ENCODE data around the gene FAIM2. TPM values are rescaled to one million over a fixed set of nuclear protein-coding genes. Genes with fewer than 3 reads are reported as not detected.

FAIM2 gene
- total and polyA plus RNA-seq, 2 experiments from 2014 or later: 0.61 to 2.0 TPM

DNA sequence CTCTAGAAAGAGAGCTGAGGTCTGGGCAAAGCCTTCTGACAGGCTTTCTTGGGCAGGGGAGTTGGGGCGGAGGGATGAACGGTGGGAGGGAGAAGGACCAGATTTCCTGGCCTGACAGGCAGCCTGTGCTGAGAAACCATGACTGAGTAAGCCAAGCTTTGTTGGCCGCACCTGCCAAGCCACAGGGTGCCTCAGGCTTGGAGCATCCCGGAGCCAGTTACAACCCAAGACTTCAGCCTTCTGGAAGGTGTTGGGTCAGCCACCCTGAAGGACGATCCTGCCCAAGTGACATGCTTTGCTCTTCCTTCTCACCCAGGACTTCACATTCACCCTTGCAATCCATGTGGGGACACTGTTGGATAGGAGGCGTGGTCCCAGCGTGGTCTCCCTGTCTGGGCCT is 25.9 kb upstream of the FAIM2 start:
- Histone ChIP-seq H3K79me2 (replicated peaks; ENCODE audit: insufficient read depth) (no peaks in the 10 kb centered on the region), H3K27me3 (ENCODE audit: insufficient read depth) (no peaks in the 10 kb centered on the region), H3K4me3 (no peak overlapping the region), H3K4me1 (ENCODE audit: insufficient read depth) (0 out of 2 replicates have a peak, but pooled peaks cover 3% of the 10 kb centered on the region), H4K20me1 (replicated peaks; ENCODE audit: insufficient read depth) (no peaks in the 10 kb centered on the region), H3K36me3 (ENCODE audit: insufficient read depth) (no peaks in the 10 kb centered on the region), H3F3A (replicated peaks; ENCODE audit: low read depth) (no peaks in the 10 kb centered on the region), H3K9me2 (ENCODE audit: insufficient read depth) (0 out of 2 replicates have a peak, but pooled peaks cover under 1% of the 10 kb centered on the region), H3K4me2 (no peak overlapping the region), H3K27ac (ENCODE audit: low read depth) (no peak overlapping the region), H2AFZ (no peak overlapping the region)
- H3K4me1 Mint-ChIP-seq: peaks cover 4% of the 10 kb centered on the region; the same call in 2 of the 3 replicates
- H3K27me3 Mint-ChIP-seq (ENCODE audit: insufficient read depth, low read depth, poor library complexity): peaks cover 2% of the 10 kb centered on the region
- TF ChIP-seq NANOG (IDR thresholded peaks at IDR 0.05; ENCODE audit: borderline replicate concordance): no peak
- no peak overlapping the region for H3K4me3 Mint-ChIP-seq
- no peak overlapping the region for H3K27ac Mint-ChIP-seq
- DNase-seq (ENCODE audit: low spot score) (no peak), ATAC-seq (no peak)
- no peaks in the 10 kb centered on the region for H3K36me3 Mint-ChIP-seq (ENCODE audit: low read depth)
- no peaks in the 10 kb centered on the region for H3K9me3 Mint-ChIP-seq

DNA sequence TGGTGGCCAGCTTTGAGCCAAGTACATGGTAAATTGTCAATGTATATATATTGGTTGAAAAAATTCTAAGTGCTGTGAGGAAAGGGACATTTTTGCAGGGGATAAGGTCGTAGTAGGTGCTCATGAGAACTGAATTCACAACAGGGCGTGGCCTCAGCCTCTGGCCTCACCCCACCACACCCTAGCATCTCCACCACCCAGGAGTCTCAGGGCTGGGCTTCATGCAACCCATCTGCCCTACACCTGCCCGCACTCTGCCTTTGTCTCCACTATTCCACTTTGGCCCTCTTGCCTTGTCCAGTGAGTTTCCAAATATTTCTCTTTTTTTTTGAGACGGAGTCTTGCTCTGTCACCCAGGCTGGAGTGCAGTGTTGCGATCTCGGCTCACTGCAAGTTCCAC is 24.8 kb upstream of the FAIM2 start:
- Mint-ChIP-seq H3K4me3 (no peak overlapping the region), H3K27ac (no peak overlapping the region), H3K9me3 (no peaks in the 10 kb centered on the region), H3K4me1 (no peaks in the 10 kb centered on the region; the same call in 2 of the 3 replicates), H3K36me3 (ENCODE audit: low read depth) (no peaks in the 10 kb centered on the region), H3K27me3 (ENCODE audit: insufficient read depth, low read depth, poor library complexity) (peaks cover 2% of the 10 kb centered on the region)
- ATAC-seq: no peak
- Histone ChIP-seq H4K20me1 (replicated peaks; ENCODE audit: insufficient read depth) (no peaks in the 10 kb centered on the region), H3K79me2 (replicated peaks; ENCODE audit: insufficient read depth) (no peaks in the 10 kb centered on the region), H3K4me1 (ENCODE audit: insufficient read depth) (no peaks in the 10 kb centered on the region), H3K9me2 (ENCODE audit: insufficient read depth) (no peaks in the 10 kb centered on the region), H3F3A (replicated peaks; ENCODE audit: low read depth) (no peaks in the 10 kb centered on the region), H3K36me3 (ENCODE audit: insufficient read depth) (no peaks in the 10 kb centered on the region), H3K27me3 (ENCODE audit: insufficient read depth) (no peaks in the 10 kb centered on the region), H3K4me3 (no peak overlapping the region), H2AFZ (no peak overlapping the region), H3K27ac (ENCODE audit: low read depth) (no peak overlapping the region), H3K4me2 (no peak overlapping the region)
- no peak for DNase-seq (ENCODE audit: low spot score)
- no peak for TF ChIP-seq EZH2phosphoT487 (IDR thresholded peaks at IDR 0.05; ENCODE audit: unreplicated experiment)
- TF ChIP-seq, protein P1, sequence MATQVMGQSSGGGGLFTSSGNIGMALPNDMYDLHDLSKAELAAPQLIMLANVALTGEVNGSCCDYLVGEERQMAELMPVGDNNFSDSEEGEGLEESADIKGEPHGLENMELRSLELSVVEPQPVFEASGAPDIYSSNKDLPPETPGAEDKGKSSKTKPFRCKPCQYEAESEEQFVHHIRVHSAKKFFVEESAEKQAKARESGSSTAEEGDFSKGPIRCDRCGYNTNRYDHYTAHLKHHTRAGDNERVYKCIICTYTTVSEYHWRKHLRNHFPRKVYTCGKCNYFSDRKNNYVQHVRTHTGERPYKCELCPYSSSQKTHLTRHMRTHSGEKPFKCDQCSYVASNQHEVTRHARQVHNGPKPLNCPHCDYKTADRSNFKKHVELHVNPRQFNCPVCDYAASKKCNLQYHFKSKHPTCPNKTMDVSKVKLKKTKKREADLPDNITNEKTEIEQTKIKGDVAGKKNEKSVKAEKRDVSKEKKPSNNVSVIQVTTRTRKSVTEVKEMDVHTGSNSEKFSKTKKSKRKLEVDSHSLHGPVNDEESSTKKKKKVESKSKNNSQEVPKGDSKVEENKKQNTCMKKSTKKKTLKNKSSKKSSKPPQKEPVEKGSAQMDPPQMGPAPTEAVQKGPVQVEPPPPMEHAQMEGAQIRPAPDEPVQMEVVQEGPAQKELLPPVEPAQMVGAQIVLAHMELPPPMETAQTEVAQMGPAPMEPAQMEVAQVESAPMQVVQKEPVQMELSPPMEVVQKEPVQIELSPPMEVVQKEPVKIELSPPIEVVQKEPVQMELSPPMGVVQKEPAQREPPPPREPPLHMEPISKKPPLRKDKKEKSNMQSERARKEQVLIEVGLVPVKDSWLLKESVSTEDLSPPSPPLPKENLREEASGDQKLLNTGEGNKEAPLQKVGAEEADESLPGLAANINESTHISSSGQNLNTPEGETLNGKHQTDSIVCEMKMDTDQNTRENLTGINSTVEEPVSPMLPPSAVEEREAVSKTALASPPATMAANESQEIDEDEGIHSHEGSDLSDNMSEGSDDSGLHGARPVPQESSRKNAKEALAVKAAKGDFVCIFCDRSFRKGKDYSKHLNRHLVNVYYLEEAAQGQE (IDR thresholded peaks at IDR 0.05; ENCODE audit: unreplicated experiment): no peak
- TF ChIP-seq ZNF114 (CRISPR knock-in tag; IDR thresholded peaks at IDR 0.05): no peak
- TF ChIP-seq, protein P2, sequence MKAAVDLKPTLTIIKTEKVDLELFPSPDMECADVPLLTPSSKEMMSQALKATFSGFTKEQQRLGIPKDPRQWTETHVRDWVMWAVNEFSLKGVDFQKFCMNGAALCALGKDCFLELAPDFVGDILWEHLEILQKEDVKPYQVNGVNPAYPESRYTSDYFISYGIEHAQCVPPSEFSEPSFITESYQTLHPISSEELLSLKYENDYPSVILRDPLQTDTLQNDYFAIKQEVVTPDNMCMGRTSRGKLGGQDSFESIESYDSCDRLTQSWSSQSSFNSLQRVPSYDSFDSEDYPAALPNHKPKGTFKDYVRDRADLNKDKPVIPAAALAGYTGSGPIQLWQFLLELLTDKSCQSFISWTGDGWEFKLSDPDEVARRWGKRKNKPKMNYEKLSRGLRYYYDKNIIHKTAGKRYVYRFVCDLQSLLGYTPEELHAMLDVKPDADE (IDR thresholded peaks at IDR 0.05): no peak
- TF ChIP-seq CREB1 (CRISPR knock-in tag; IDR thresholded peaks at IDR 0.05; ENCODE audit: low read depth): no peak
- TF ChIP-seq EZH2 (IDR thresholded peaks at IDR 0.05; ENCODE audit: low read depth, unreplicated experiment): no peak
- TF ChIP-seq NANOG (IDR thresholded peaks at IDR 0.05; ENCODE audit: borderline replicate concordance): no peak
- no peak for TF ChIP-seq ZNF331 (CRISPR knock-in tag; IDR thresholded peaks at IDR 0.05; ENCODE audit: low read depth)
- TF ChIP-seq, protein P3, sequence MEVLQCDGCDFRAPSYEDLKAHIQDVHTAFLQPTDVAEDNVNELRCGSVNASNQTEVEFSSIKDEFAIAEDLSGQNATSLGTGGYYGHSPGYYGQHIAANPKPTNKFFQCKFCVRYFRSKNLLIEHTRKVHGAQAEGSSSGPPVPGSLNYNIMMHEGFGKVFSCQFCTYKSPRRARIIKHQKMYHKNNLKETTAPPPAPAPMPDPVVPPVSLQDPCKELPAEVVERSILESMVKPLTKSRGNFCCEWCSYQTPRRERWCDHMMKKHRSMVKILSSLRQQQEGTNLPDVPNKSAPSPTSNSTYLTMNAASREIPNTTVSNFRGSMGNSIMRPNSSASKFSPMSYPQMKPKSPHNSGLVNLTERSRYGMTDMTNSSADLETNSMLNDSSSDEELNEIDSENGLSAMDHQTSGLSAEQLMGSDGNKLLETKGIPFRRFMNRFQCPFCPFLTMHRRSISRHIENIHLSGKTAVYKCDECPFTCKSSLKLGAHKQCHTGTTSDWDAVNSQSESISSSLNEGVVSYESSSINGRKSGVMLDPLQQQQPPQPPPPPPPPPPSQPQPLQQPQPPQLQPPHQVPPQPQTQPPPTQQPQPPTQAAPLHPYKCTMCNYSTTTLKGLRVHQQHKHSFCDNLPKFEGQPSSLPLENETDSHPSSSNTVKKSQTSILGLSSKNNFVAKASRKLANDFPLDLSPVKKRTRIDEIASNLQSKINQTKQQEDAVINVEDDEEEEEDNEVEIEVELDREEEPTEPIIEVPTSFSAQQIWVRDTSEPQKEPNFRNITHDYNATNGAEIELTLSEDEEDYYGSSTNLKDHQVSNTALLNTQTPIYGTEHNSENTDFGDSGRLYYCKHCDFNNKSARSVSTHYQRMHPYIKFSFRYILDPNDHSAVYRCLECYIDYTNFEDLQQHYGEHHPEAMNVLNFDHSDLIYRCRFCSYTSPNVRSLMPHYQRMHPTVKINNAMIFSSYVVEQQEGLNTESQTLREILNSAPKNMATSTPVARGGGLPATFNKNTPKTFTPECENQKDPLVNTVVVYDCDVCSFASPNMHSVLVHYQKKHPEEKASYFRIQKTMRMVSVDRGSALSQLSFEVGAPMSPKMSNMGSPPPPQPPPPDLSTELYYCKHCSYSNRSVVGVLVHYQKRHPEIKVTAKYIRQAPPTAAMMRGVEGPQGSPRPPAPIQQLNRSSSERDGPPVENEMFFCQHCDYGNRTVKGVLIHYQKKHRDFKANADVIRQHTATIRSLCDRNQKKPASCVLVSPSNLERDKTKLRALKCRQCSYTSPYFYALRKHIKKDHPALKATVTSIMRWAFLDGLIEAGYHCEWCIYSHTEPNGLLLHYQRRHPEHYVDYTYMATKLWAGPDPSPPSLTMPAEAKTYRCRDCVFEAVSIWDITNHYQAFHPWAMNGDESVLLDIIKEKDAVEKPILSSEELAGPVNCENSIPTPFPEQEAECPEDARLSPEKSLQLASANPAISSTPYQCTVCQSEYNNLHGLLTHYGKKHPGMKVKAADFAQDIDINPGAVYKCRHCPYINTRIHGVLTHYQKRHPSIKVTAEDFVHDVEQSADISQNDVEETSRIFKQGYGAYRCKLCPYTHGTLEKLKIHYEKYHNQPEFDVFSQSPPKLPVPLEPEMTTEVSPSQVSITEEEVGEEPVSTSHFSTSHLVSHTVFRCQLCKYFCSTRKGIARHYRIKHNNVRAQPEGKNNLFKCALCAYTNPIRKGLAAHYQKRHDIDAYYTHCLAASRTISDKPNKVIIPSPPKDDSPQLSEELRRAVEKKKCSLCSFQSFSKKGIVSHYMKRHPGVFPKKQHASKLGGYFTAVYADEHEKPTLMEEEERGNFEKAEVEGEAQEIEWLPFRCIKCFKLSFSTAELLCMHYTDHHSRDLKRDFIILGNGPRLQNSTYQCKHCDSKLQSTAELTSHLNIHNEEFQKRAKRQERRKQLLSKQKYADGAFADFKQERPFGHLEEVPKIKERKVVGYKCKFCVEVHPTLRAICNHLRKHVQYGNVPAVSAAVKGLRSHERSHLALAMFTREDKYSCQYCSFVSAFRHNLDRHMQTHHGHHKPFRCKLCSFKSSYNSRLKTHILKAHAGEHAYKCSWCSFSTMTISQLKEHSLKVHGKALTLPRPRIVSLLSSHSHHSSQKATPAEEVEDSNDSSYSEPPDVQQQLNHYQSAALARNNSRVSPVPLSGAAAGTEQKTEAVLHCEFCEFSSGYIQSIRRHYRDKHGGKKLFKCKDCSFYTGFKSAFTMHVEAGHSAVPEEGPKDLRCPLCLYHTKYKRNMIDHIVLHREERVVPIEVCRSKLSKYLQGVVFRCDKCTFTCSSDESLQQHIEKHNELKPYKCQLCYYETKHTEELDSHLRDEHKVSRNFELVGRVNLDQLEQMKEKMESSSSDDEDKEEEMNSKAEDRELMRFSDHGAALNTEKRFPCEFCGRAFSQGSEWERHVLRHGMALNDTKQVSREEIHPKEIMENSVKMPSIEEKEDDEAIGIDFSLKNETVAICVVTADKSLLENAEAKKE (CRISPR knock-in tag; IDR thresholded peaks at IDR 0.05): no peak
- no peak for TF ChIP-seq JUNB (IDR thresholded peaks at IDR 0.05; ENCODE audit: unreplicated experiment)
- no peak for TF ChIP-seq POLR2AphosphoS5 (IDR thresholded peaks at IDR 0.05; ENCODE audit: low read depth)
- TF ChIP-seq STAT1 (IDR thresholded peaks at IDR 0.05; ENCODE audit: unreplicated experiment): no peak

Measured in GM23338 (cell line).